GM23248 (cell line): ENCODE data around the gene ACTR2. TPM values are rescaled to one million over a fixed set of nuclear protein-coding genes. Genes with fewer than 3 reads are reported as not detected.
A peak's percentile ranks its signal among the peaks of the same experiment; 100 is the strongest.

Source experiments
- DNase-seq: peaks from one replicate; pipeline ENCODE4 v3.0.0-alpha.2; 2015
- H2AFZ ChIP-seq: fragments of 200-600 bp; sonication (generic); 2 replicates; pipeline ENCODE4 v1.6.1; 2016; ENCODE audit warnings: antibody characterized with exemption
- H3F3A ChIP-seq: fragments of 200-600 bp; sonication (generic); 2 replicates; pipeline ENCODE4 v1.6.1; 2016; ENCODE audit warnings: mild to moderate bottlenecking, antibody characterized with exemption, mixed run types; ENCODE audit not compliant: insufficient read depth
- H3K27ac ChIP-seq: fragments of 200-600 bp; sonication (generic); 2 replicates; pipeline ENCODE4 v1.5.1; 2016; ENCODE audit warnings: mild to moderate bottlenecking
- H3K27me3 ChIP-seq: fragments of 200-600 bp; sonication (generic); replicated peaks from 2 replicates; pipeline ENCODE4 v1.6.1; 2016; ENCODE audit warnings: mild to moderate bottlenecking; ENCODE audit not compliant: insufficient read depth
- H3K36me3 ChIP-seq: fragments of 200-600 bp; sonication (generic); 2 replicates; pipeline ENCODE4 v1.6.1; 2016; ENCODE audit warnings: low read depth, mild to moderate bottlenecking
- H3K4me1 ChIP-seq: fragments of 200-600 bp; sonication (generic); 2 replicates; pipeline ENCODE4 v1.6.1; 2016; ENCODE audit warnings: mild to moderate bottlenecking; ENCODE audit not compliant: insufficient read depth
- H3K4me2 ChIP-seq: fragments of 200-600 bp; sonication (generic); one replicate; pipeline ENCODE4 v1.6.1; 2016; ENCODE audit warnings: mild to moderate bottlenecking; ENCODE audit not compliant: unreplicated experiment
- H3K4me3 ChIP-seq: fragments of 200-600 bp; sonication (generic); 2 replicates; pipeline ENCODE4 v1.5.1; 2016; ENCODE audit warnings: mild to moderate bottlenecking
- H3K79me2 ChIP-seq: fragments of 200-600 bp; sonication (generic); 2 replicates; pipeline ENCODE4 v1.6.1; 2016; ENCODE audit warnings: mild to moderate bottlenecking; ENCODE audit not compliant: insufficient read depth
- H3K9ac ChIP-seq: fragments of 200-600 bp; sonication (generic); 2 replicates; pipeline ENCODE4 v1.6.1; 2016; ENCODE audit warnings: mild to moderate bottlenecking
- H3K9me2 ChIP-seq: fragments of 200-600 bp; sonication (generic); 2 replicates; pipeline ENCODE4 v1.6.1; 2016; ENCODE audit warnings: mixed run types, mild to moderate bottlenecking, moderate library complexity; ENCODE audit not compliant: insufficient read depth
- H3K9me3 ChIP-seq: fragments of 200-600 bp; sonication (generic); one replicate; pipeline ENCODE4 v1.6.1; 2017; ENCODE audit warnings: low read depth
- H4K20me1 ChIP-seq: fragments of 200-600 bp; sonication (generic); 2 replicates; pipeline ENCODE4 v1.6.0; 2016; ENCODE audit not compliant: insufficient read depth
- EZH2 ChIP-seq: fragments of 200-600 bp; sonication (generic); IDR thresholded peaks from 2 replicates; pipeline ENCODE4 v1.6.1; 2018; ENCODE audit warnings: antibody characterized with exemption, mild to moderate bottlenecking; ENCODE audit not compliant: insufficient read depth, poor library complexity, severe bottlenecking
- EZH2phosphoT487 ChIP-seq: fragments of 200-600 bp; sonication (generic); IDR thresholded peaks from 2 replicates; pipeline ENCODE4 v1.6.1; 2018; ENCODE audit warnings: antibody characterized with exemption, moderate library complexity, mild to moderate bottlenecking, low read depth; ENCODE audit not compliant: insufficient read depth
- WGBS, 2 experiments: methylation state at CpG; one replicate each; pipeline ENCODE4 v1.1.6; 2015 to 2017; ENCODE audit warnings: low lambda C conversion rate in 2 of 2, low coverage in 1 of 2; ENCODE audit errors: missing lambda C conversion rate in 2 of 2; 5-methylcytosine and 5-hydroxymethylcytosine counted together
- in situ Hi-C: fragments of 300-500 bp; cut with MboI; formaldehyde crosslinking; loops from 2 replicates; pipeline ENCODE4 v1.15.0; 2020
- polyA plus RNA-seq: library from polyadenylated mRNA; unstranded; fragments of >200 nt; fragmentation: Nextera tagmentation; extraction: Ambion mirVana; gene quantifications from 2 replicates; pipeline ENCODE4 v1.2.1, GENCODE V29; 2016
- total RNA-seq: library from RNA; depleted of rRNA; stranded (reverse); fragments of >200 nt; shearing (Covaris generic); gene quantifications from 2 replicates; pipeline ENCODE4 v1.2.3, GENCODE V29; 2014

The ACTR2 gene
- total and polyA plus RNA-seq, 2 experiments from 2014 or later, result 126 to 161 TPM

DNA sequence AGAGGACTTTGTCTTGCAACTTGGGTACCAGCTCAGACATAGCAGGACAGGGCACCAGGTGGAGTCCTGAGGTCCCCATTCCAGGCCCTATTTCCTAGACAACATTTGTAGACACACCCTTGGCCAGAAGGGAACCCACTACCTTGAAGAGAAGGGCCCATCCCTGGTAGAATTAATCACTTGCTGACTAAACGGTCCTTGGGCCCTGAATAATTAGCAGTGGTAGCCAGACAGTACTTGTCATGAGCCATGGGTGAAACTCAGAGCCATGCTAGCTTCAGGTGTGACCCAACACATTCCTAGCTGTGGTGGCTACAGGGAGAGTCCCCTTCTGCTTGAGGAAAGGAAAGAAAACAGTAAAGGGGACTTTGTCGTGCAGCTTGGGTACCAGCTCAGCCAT lies 28.5 kb upstream of the ACTR2 start:
- Histone ChIP-seq H3K27me3 (no peaks in the 10 kb centered on the region), H3K79me2 (no peaks in the 10 kb centered on the region), H3K4me2 (no peak overlapping the region), H3K4me1 (peaks cover 4% of the 10 kb centered on the region; the same call in 1 of the 2 replicates), H3K4me3 (no peak overlapping the region), H2AFZ (no peak overlapping the region), H3K9me2 (no peaks in the 10 kb centered on the region), H3K36me3 (no peaks in the 10 kb centered on the region; the same call in 1 of the 2 replicates), H3K27ac (no peak overlapping the region), H3K9ac (no peak overlapping the region), H4K20me1 (no peaks in the 10 kb centered on the region), H3K9me3 (no peaks in the 10 kb centered on the region), H3F3A (no peaks in the 10 kb centered on the region)
- TF ChIP-seq EZH2 (no peak), EZH2phosphoT487 (no peak)
- 64 to 69% methylated on average over 2 of the region's 2 CpGs for WGBS, 2 experiments
- in situ Hi-C loops, result no loop called here
- DNase-seq, result no peak

DNA sequence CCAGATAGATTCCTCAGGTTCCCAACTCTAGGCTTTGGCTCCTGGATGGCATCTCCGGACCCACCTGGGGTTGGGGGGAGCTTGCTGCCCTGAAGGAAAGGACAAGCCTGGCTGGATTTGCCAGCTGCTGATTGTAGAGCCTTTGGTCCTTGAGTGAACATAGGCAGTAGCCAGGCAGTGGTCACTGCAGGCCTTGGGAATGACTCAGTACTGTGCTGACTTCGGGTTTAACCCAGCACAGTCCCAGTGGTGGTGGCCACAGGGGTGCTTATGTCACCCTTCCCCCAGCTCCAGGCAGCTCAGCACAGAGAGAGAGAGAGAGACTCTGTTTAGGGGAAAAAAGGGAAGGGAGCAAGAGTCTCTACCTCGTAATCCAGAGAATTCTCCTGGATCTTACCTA lies 27.7 kb upstream of the ACTR2 start:
- DNase-seq, result peak; percentile 46
- Histone ChIP-seq H4K20me1 (no peaks in the 10 kb centered on the region), H3K27ac (no peak overlapping the region), H3K4me1 (peaks cover 4% of the 10 kb centered on the region; the same call in 1 of the 2 replicates), H2AFZ (no peak overlapping the region), H3K36me3 (no peaks in the 10 kb centered on the region; the same call in 1 of the 2 replicates), H3K27me3 (no peaks in the 10 kb centered on the region), H3K9me3 (no peaks in the 10 kb centered on the region), H3K9me2 (no peaks in the 10 kb centered on the region), H3K4me3 (no peak overlapping the region), H3K79me2 (no peaks in the 10 kb centered on the region), H3F3A (no peaks in the 10 kb centered on the region), H3K4me2 (no peak overlapping the region), H3K9ac (no peak overlapping the region)
- in situ Hi-C loops, result no loop called here
- TF ChIP-seq EZH2phosphoT487, result no peak
- TF ChIP-seq EZH2, result no peak
- 54 to 84% methylated on average over 3 of the region's 3 CpGs for WGBS, 2 experiments

DNA sequence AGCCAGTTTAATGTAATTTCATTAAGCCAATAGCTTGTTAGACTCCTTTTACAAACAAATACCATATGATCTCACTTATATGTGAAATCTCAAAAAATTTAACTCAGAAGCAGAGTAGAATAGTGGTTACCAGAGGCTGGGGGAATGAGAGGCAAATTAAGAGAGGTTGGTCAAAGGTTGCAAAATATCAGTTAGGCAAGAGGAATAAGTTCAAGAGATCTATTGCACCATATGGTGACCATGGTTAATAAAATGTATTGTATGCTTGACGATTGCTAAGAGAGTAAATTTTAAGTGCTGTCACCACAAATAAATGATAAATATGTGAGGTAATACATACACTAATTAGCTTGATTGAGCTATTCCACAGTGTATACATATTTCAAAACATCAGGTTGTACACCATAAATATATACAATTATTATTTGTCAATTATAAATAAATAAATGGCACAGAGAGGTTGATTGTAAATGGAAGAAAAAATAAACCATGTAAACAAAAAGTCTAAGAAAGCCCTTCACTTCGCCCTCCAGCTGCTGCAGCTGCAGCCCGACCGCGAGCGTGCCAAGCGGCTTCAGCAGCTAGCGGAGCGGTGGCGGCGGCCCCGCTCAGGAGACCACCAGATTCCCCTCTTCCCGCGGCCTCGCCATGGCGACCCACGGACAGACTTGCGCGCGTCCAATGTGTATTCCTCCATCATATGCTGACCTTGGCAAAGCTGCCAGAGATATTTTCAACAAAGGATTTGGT lies 23.0 kb upstream of the ACTR2 start:
- H3F3A ChIP-seq, result no peaks in the 10 kb centered on the region
- in situ Hi-C loops, result no loop called here

DNA sequence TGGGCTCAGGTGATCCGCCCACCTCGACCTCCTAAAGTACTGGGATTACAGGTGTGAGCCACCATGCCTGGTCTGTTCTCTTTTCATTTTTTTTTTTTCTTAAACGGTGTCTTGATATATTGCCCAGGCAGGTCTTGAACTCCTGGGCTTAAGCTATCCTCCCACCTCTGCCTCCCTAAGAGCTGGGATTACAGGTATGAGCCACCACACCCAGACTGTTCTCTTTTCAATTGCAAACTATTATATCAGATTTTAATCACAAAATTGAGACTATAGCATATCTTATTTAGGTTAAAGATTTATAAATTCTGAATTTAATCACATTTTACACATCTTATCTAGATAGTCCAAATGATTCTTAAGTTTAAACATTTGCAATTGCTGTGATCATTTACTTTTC lies 15.5 kb upstream of the ACTR2 start:
- no peaks in the 10 kb centered on the region for H3K9me2 ChIP-seq
- H3K36me3 ChIP-seq, result no peaks in the 10 kb centered on the region
- no peak overlapping the region for H3K4me3 ChIP-seq
- WGBS, 2 experiments, result 96 to 99% methylated on average over 3 of the region's 3 CpGs
- no peaks in the 10 kb centered on the region for H3K27me3 ChIP-seq
- H2AFZ ChIP-seq, result no peak overlapping the region
- no peak overlapping the region for H3K27ac ChIP-seq
- H3K4me2 ChIP-seq, result no peak overlapping the region
- H3K79me2 ChIP-seq, result no peaks in the 10 kb centered on the region
- in situ Hi-C loops, result no loop called here
- H3F3A ChIP-seq, result no peaks in the 10 kb centered on the region
- H4K20me1 ChIP-seq, result no peaks in the 10 kb centered on the region
- TF ChIP-seq EZH2phosphoT487 (no peak), EZH2 (no peak)
- H3K4me1 ChIP-seq, result no peaks in the 10 kb centered on the region
- no peaks in the 10 kb centered on the region for H3K9me3 ChIP-seq
- no peak overlapping the region for H3K9ac ChIP-seq
- DNase-seq, result no peak

More for the DNA sequence above, 23.0 kb upstream of the ACTR2 start:
- DNase-seq, result no peak
- H3K9ac ChIP-seq, result no peak overlapping the region
- no peak overlapping the region for H3K4me3 ChIP-seq
- no peak overlapping the region for H3K27ac ChIP-seq
- TF ChIP-seq EZH2phosphoT487 (no peak), EZH2 (no peak)
- H3K4me1 ChIP-seq, result peaks cover 4% of the 10 kb centered on the region; the same call in 1 of the 2 replicates
- H3K4me2 ChIP-seq, result no peak overlapping the region
- H3K79me2 ChIP-seq, result no peaks in the 10 kb centered on the region
- WGBS, 2 experiments, result 94 to 96% methylated on average over 20 of the region's 20 CpGs
- no peaks in the 10 kb centered on the region for H3K27me3 ChIP-seq
- H4K20me1 ChIP-seq, result no peaks in the 10 kb centered on the region
- H2AFZ ChIP-seq, result no peak overlapping the region
- H3K9me3 ChIP-seq, result no peaks in the 10 kb centered on the region
- H3K9me2 ChIP-seq, result no peaks in the 10 kb centered on the region
- no peaks in the 10 kb centered on the region; the same call in 1 of the 2 replicates for H3K36me3 ChIP-seq

DNA sequence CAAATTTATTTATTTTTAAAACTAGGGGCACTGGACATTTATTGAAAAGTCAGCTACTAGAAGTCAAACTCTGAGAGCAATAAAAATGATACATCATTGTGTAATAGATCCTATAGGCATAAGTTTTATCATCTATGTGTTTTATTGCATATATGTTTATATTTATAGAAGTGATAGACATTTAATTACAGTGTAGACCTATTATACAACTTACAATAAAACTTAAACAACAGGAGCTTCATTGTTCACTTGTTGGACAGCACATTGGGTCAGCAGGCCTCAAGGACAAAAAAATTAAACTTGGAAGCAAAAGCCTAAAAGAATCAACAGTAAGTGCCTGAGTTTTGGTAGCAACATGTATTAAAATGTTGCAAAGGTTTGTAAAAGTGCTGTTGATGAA lies 15.0 kb upstream of the ACTR2 start:
- Histone ChIP-seq H3K9ac (no peak overlapping the region), H2AFZ (no peak overlapping the region), H3K9me3 (no peaks in the 10 kb centered on the region), H4K20me1 (no peaks in the 10 kb centered on the region), H3K27ac (no peak overlapping the region), H3K27me3 (no peaks in the 10 kb centered on the region), H3K4me3 (no peak overlapping the region), H3K79me2 (no peaks in the 10 kb centered on the region), H3F3A (no peaks in the 10 kb centered on the region), H3K4me1 (no peaks in the 10 kb centered on the region), H3K9me2 (no peaks in the 10 kb centered on the region), H3K36me3 (no peaks in the 10 kb centered on the region), H3K4me2 (no peak overlapping the region)
- in situ Hi-C loops, result no loop called here
- no peak for DNase-seq
- no peak for TF ChIP-seq EZH2phosphoT487
- TF ChIP-seq EZH2, result no peak
